ENCODE results near the gene ZNF626.
"Not testable (repeated sequence)": the region's sequence is repeated elsewhere in the genome, so short reads cannot be mapped to it uniquely, and the experiment has no call there.

Gene ZNF626

DNA sequence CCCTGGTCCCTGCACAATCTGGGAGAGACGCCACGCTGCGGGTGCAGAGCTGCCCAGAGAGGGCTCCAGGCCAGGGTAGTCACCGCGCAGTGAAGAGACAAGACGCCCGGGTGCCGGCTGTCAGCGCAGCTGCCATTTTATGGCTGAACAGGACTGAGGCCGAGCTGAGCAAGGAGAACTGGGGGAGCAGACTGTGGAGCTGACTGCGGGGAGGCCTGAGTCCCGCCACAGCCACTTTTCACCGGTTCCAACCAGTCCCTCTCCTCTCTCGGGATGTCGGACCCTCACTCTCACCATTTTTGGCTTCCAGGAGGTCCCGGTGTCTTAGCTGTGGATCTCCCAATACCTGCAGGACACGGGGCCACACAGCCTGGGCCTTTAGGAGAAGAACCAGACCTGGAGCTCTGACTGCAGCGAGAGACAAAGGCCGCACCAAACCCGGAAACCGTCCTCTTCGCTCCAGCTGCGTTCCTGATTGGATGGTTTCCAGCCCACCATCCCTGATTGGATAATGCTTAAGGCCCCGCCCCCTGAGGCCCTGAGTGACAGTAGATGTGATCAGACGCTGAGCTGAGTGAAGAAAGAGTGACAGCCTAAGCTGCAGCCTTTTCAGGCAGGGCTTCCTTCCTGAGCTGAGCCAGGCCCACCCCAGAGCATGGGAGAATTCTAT, at the start of gene ZNF626:
Gene ZNF626, minus strand, starts transcription at position 422 of the 670 bp plus-strand sequence. Its CDS starts 125 bp downstream, at position 297.
- peak; percentile 31 for DNase-seq

DNA sequence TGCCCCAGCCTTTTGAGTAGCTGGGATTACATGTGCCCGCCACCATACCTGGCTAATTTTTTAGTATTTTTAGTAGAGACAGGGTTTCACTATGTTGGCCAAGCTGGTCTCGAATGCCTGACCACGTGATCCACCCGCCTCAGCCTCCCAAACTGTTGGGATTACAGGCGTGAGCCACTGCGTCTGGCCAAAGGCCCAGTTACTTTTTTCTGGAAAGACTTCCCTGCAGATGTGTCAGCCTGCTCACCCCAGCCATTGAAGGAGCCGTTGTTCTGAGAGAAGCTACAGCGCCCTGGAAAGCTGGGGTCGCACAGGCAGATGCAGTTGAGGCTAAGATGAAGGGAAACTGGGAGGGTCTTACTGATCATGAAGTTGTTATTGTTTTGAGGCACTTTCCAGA, 7.9 kb upstream of the ZNF626 start:
- DNase-seq = no peak

DNA sequence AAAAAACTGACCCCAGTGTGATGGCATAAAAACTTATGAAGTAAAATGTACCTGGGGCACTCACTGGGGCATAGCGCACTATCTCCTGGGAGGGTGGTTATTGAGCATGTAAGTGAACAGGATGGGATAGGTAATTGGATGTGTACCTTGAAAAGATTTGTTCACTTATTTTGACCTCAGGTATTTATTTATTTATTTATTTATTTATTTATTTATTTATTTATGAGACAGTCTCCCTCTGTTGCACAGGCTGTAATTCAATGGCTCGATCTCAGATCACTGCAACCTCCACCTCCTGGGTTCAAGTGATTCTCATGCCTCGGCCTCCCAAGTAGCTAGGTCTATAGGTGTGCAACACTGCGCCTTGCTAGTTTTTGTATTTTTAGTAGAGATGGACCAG, 5.9 kb upstream of the ZNF626 start:
- DNase-seq = no peak

DNA sequence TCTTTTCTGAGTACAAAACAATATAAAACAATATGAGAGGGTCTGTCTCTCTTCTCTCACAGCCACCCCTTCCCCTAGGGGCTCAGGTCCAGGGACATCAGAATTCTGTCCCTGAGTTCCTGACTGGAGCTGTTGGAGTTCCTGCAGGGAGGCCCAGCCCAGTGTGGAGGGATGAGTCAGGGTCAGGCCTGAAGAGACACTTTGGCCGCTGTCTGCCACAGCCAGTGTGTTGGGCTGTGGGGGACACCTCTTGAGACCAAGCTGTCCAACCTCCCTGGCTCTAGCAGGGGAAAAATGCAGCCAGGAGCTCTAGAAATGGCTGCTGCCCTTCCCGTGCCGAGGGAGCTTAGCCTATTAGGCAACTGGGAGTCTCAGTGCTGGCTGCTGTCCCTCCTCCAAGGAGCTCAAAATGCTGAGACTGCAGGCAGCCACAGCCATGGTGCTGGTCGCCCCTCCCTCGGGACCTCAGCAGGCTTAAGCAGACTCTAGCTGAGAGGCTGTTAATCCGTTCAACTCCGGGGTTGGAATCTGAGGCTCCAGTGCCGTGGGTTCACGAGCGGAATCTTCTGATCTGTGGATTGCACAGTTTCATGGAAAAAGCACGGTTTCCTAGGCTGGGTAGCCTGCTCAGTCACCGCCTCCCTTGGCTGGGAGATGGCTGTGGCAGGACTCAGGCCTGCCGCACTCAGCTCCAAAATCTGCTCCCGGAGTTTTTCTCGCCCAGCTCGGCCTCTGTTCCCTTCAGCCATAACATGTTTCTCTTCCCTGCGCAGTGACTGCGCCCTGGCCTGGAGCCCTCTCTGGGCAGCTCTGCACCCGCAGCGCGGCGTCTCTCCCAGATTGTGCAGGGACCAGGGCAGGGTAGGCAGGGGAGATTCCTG, 3.8 kb upstream of the ZNF626 start:
- no peak for DNase-seq

DNA sequence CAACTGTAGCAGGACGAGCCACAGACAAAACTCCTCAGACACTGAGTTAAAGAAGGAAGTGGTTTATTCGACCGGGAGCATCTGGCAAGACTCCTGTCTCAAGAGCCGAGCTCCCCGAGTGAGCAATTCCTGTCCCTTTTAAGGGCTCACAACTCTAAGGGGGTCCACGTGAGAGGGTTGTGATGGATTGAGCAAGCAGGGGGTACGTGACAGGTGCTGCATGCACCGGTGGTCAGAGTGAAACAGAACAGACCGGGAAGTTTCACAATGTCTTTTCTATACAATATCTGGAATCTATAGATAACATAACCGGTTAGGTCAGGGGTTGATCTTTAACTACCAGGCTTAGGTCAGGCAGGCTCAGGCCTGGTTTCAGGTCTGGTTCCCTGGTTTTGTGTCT, 3.1 kb upstream of the ZNF626 start:
- not testable (repeated sequence) for DNase-seq

DNA sequence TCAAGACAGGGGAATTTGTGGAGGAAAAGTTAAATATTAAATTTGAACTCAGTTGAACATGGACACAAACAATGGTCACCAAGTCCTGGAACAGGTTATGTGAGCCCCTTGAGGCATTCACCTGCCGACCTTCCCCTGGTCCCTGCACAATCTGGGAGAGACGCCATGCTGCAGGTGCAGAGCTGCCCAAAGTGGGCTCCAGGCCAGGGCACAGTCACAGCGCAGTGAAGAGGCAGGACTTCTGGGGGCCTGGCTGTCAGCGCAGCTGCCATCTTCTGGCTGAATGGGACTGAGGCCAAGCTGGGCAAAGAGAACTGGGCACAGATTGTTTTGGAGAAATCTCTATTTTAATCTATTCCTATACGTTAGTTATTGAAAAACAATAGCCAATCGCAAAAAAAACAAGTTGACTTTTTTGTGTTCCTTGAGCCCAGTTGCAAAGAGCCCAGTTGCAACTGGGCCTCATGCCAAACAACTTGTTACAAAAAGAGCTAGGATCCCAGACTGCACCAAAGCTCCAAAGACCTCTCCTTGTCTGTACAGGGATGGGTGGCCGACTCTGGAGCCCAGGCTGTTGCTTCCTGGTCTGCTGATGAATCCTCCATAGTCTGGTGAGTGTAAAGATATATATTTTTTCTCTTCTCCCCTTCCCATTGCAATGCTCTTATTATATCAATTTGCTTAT, 1.2 kb upstream of the ZNF626 start:
- no peak for DNase-seq

DNA sequence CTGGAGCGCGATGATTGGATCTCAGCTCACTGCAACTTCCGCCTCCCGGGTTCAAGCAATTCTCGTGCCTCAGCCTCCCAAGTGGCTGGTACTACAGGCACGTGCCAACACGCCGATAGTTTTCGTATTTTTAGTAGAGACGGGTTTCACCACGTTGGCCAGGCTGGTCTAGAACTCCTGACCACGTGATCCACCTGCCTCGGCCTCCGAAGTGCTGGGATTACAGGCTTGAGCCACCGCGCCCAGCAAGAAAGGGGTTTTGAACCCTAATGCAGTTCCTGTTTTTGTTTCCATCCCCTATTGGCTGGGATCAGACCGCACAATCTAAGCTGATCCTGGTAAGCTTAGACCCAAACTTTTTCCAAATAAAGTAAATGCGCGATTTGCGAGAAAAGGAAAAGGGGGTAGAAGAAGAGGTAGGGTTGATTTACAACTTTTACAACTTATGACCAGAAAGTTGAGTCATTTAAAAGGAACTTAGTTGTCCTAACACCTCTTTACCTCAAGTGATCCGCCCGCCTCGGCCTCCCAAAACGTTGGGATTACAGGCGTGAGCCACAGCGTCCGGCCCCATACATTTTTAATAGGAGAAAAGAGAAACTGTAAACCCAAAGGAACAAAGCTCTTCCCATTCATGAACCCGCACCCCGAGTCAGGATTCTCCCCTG, 764 bp downstream of the ZNF626 start:
- DNase-seq = no peak

DNA sequence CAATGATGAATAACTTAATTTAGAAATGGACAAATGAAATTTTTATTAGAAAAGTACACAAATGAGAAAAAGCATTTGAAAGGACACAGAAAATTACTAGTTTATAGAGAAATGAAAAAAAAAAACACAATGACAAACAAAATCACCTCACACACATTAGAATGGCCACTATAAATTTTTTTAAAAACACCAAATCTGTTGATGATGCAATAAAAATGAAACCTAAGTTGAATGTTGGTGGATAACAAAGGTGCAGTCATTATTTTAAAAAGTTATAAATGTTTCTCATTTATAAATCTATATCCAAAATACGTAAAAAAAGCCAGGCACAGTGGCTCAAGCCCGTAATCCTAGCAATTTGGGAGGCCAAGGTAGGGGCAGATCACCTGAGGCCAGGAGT, 20.8 kb downstream of the ZNF626 start:
- DNase-seq = no peak

DNA sequence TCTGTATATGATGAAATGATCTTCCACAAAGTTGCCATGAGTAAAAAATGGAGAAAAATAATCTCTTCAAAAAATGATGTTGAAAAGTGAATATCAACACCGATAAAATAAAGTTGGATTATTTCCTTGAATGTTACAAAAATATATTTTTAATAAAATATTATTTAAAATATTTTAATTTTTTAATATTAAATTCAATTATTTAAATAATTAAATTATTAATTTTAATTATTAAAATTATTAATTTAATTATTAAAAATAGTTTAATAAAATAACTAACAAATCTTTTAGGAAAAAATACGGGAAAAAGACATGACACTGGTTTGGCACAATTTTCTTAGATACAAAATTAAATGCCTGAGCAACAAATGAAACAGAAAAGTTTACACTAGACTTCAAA, 21.3 kb downstream of the ZNF626 start:
- no peak for DNase-seq

DNA sequence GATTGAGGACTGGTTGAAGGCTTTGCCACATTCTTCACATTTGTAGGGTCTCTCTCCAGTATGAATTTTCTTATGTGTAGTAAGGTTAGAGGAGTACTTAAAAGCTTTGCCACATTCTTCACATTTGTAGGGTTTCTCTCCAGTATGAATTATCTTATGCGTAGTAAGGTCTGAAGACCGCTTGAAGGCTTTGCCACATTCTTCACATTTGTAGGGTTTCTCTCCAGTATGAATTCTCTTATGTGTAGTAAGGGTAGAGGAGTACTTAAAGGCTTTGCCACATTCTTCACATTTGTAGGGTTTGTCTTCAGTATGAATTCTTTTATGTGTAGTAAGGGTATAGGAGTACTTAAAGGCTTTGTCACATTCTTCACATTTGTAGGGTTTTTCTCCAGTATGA, 36.8 kb downstream of the ZNF626 start:
- not testable (repeated sequence) for DNase-seq

DNA sequence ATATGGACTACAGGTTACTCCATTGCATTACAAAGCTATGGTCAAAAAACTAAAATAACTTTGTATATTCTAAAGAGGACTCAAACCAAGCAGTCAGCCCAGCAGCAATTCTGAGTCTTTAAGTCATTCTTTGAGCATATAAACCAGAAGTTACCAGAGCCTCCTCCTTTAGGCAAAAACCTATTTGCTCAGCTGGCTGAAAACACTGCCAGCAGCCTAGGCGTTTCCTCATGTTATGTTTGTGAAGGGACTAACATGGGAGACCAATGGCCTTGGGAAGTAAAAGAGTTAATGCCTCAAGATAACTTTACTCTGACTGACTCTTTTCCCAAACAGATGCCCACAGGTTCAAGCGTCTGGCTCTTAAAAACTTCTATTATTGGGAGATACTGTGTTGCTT, 45.3 kb downstream of the ZNF626 start:
- no peak for DNase-seq

DNA sequence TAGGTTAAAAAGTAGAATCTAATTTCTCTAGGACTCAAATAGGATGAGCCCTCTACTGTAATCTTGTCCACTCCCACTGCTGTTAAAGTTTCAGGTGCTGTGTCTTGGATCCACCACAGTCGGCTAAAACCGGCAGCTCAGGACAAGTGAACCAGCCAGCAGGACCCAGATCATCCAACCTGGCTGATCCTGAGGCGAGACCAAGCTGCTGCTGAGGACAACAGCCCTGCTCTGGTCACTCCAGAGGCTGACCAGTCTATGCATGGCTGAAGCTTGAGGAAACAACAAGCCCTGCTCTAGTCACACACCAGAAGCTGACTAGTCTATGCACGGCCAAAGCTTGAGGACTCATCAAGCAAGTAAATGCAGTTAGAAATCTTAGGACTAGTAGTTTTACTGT, 46.4 kb downstream of the ZNF626 start:
- DNase-seq = not testable (repeated sequence)

DNA sequence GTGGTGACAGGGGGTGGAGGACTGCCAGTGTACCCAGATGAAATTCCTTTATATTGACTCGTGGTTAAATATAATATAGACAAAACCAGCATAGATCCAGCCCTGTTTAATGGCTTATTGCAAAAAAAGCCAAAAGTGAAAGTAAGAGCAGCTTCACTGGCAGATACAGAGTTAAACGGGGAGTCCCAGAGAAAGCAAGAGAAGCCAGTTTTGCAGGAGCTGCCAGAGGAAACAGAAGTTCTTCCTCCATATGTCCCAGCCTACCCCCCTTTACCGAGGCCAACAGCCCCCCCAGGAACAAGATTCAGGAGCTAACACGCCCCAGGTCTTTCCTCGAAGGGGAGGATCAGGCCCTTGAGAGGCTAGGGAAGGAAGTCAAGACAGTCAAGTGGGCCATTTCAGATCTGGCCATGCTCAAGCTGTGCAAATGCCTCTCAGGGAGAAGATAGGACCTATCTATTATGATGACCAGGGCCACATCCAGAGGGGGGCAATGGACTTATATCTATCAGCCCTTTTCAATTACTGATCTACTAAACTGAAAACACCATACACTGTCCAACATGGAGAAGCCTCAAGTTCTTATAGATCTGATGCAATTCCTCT, 48.6 kb downstream of the ZNF626 start:
- no peak for DNase-seq

DNA sequence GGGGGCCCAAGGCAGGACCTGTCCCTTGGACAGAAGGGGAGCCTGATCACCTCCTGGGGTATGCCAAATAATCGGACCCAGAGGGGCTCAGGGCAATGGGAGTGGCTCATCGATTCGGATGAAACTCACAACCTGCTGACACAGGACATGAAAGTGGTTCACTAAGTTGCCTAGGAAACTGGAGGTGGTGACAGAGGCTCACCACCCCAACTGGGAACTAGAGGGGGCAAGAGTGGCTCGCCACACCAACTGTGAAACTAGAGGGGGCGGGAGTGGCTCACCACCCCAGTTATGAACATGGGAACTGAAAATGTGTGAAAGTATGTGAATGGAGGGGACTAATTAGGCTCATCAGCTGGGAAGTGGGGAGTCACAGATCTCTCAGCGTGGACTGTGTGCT, 49.5 kb downstream of the ZNF626 start:
- DNase-seq = no peak

DNA sequence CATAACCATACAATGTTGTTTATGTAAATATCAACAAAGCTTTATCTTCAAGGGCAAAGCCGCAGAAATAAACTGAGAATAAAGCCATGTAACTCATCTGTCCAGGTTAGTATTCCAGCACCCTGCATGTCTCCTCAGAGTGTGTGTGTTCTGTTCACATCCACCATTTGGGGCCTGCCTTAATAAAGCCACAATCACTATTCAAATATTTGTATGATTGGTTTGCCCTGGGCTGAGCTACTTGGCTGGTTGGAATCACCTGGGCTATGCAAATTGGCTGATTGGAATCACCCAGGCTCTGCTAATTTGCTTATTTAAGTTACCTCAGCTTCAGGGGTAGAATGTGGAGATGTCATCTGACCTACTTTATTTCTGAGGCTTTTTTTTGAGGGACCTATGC, 53.4 kb downstream of the ZNF626 start:
- no peak for DNase-seq

Data from DMS153 (cell line).